NCI-H748 (cell line): ENCODE results near the gene MPZL3.

Experiments used
- DNase-seq: peaks from one replicate; lab custom pipeline; 2025; ENCODE audit not compliant: unreplicated experiment; lab: John Stamatoyannopoulos, UW

The MPZL3 gene

GRCh38 chr11:118233850-118234249, 18.3 kb downstream of the MPZL3 start:
- no peak for DNase-seq

- DNase-seq, result no peak
Observed at GRCh38 chr11:118233377-118233776, 18.8 kb downstream of the MPZL3 start.

- no peak for DNase-seq
Observed at GRCh38 chr11:118232659-118233058, 19.5 kb downstream of the MPZL3 start.

- no peak for DNase-seq
Observed at GRCh38 chr11:118231461-118231860, 20.7 kb downstream of the MPZL3 start.

GRCh38 chr11:118230088-118230487, 22.1 kb downstream of the MPZL3 start:
- no peak for DNase-seq

GRCh38 chr11:118229274-118229847, 22.8 kb downstream of the MPZL3 start:
- no peak for DNase-seq

- no peak for DNase-seq
Observed at GRCh38 chr11:118227865-118228785, 24.0 kb downstream of the MPZL3 start.

- DNase-seq, result no peak
Observed at GRCh38 chr11:118226781-118227180, 25.4 kb downstream of the MPZL3 start.

GRCh38 chr11:118226296-118226695, 25.9 kb downstream of the MPZL3 start:
- DNase-seq, result no peak

- DNase-seq, result no peak
Observed at GRCh38 chr11:118224511-118225188, 27.5 kb downstream of the MPZL3 start, which contains the start of gene JAML. TSS of gene JAML (minus strand) at chr11:118225011. CDS start at chr11:118214866, 10,145 bp downstream.

- no peak for DNase-seq
Observed at GRCh38 chr11:118223992-118224391, 28.2 kb downstream of the MPZL3 start.

- no peak for DNase-seq
Observed at GRCh38 chr11:118223570-118223969, 28.6 kb downstream of the MPZL3 start.

GRCh38 chr11:118222437-118222836, 29.7 kb downstream of the MPZL3 start:
- no peak for DNase-seq

- no peak for DNase-seq
Observed at GRCh38 chr11:118221419-118221818, 30.7 kb downstream of the MPZL3 start.

- DNase-seq, result no peak
Observed at GRCh38 chr11:118219732-118220131, 32.4 kb downstream of the MPZL3 start.

GRCh38 chr11:118219244-118219643, 32.9 kb downstream of the MPZL3 start:
- DNase-seq, result no peak

- DNase-seq, result no peak
Observed at GRCh38 chr11:118217575-118217974, 34.6 kb downstream of the MPZL3 start.

GRCh38 chr11:118216621-118217481, 35.3 kb downstream of the MPZL3 start:
- DNase-seq, result no peak

GRCh38 chr11:118215765-118216164, 36.4 kb downstream of the MPZL3 start:
- DNase-seq, result no peak

GRCh38 chr11:118215262-118215661, 36.9 kb downstream of the MPZL3 start:
- no peak for DNase-seq
